Measurements from ENCODE around the gene MALL. TPM values are rescaled to one million over a fixed set of nuclear protein-coding genes. Genes with fewer than 3 reads are reported as not detected.

Gene MALL
- total and polyA plus RNA-seq, 9 of the 15 experiments (the other 6 are each of a cell fraction or from before 2014, with no cell fraction given): 0.24 TPM; not detected in 8

GRCh38 chr2:110143982-110144381, 28.4 kb upstream of the MALL start:
- TF ChIP-seq EP400 (IDR thresholded peaks at IDR 0.05): no peak
- no peak for TF ChIP-seq TCFL5 (CRISPR knock-in tag; conservative IDR thresholded peaks at IDR 0.05)
- no peak for TF ChIP-seq KHSRP (IDR thresholded peaks at IDR 0.05)
- TF ChIP-seq MTA1 (IDR thresholded peaks at IDR 0.05; ENCODE audit: borderline replicate concordance): no peak
- no peak for TF ChIP-seq MTF1 (CRISPR knock-in tag; IDR thresholded peaks at IDR 0.05; ENCODE audit: borderline replicate concordance)
- TF ChIP-seq GABPB2 (CRISPR knock-in tag; conservative IDR thresholded peaks at IDR 0.05): no peak
- TF ChIP-seq, protein P1, sequence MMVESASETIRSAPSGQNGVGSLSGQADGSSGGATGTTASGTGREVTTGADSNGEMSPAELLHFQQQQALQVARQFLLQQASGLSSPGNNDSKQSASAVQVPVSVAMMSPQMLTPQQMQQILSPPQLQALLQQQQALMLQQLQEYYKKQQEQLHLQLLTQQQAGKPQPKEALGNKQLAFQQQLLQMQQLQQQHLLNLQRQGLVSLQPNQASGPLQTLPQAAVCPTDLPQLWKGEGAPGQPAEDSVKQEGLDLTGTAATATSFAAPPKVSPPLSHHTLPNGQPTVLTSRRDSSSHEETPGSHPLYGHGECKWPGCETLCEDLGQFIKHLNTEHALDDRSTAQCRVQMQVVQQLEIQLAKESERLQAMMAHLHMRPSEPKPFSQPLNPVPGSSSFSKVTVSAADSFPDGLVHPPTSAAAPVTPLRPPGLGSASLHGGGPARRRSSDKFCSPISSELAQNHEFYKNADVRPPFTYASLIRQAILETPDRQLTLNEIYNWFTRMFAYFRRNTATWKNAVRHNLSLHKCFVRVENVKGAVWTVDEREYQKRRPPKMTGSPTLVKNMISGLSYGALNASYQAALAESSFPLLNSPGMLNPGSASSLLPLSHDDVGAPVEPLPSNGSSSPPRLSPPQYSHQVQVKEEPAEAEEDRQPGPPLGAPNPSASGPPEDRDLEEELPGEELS (CRISPR knock-in tag; IDR thresholded peaks at IDR 0.05; ENCODE audit: borderline replicate concordance): no peak
- no peak for TF ChIP-seq ZNF140 (CRISPR knock-in tag; IDR thresholded peaks at IDR 0.05)
- TF ChIP-seq CEBPB (tag; IDR thresholded peaks at IDR 0.05): no peak
- Histone ChIP-seq H3K36me3 (ENCODE audit: control insufficient read depth, insufficient read depth, low read length) (no peaks in the 10 kb centered on the region), H3K79me2 (ENCODE audit: control insufficient read depth, insufficient read depth, low read length) (no peaks in the 10 kb centered on the region), H3K4me2 (ENCODE audit: insufficient read depth, low read length) (no peak overlapping the region), H2AFZ (ENCODE audit: low read depth, low read length) (no peak overlapping the region), H4K20me1 (replicated peaks; ENCODE audit: control insufficient read depth, insufficient read depth, low read length) (no peaks in the 10 kb centered on the region), H3K9ac (ENCODE audit: insufficient read depth in 1 of 2, low read depth in 2 of 2, low read length in 2 of 2) (no peak overlapping the region), H3K9me1 (ENCODE audit: control insufficient read depth, insufficient read depth, low read length) (no peaks in the 10 kb centered on the region), H3K4me1 (replicated peaks in 1 of 2; ENCODE audit: control insufficient read depth in 2 of 2, insufficient read depth in 2 of 2, low read length in 2 of 2) (no peaks in the 10 kb centered on the region), H3K27me3 (ENCODE audit: control insufficient read depth in 2 of 2, insufficient read depth in 2 of 2, low read length in 2 of 2) (peaks cover 0 to 3% of the 10 kb centered on the region in 2 experiments; a peak in 1 of 5 replicates), H3K9me3 (replicated peaks; ENCODE audit: control insufficient read depth, insufficient read depth, low read depth, low read length) (no peaks in the 10 kb centered on the region), H3K27ac (ENCODE audit: extremely low read depth, low read depth, low read length) (no peak overlapping the region), H3K4me3 (no peak overlapping the region)
- POLR2A ChIA-PET: no interaction called here
- CTCF ChIA-PET (ENCODE audit: low intra/inter-chr PET ratio): no interaction called here
- intact Hi-C loops (cut with micrococcal nuclease): no loop called here
- in situ Hi-C loops (cut with MboI): no loop called here
- no peak for DNase-seq (ENCODE audit: extremely low read depth in 1 of 4, low spot score in 3 of 4)
- ATAC-seq: no peak
- no peak for FAIRE-seq
- no TSS peak for BruUV-seq (replicated peaks)
